ENCODE data around the gene DYRK1A.
"Not testable (repeated sequence)": the region's sequence is repeated elsewhere in the genome, so short reads cannot be mapped to it uniquely, and the experiment has no call there.

Gene DYRK1A

DNA sequence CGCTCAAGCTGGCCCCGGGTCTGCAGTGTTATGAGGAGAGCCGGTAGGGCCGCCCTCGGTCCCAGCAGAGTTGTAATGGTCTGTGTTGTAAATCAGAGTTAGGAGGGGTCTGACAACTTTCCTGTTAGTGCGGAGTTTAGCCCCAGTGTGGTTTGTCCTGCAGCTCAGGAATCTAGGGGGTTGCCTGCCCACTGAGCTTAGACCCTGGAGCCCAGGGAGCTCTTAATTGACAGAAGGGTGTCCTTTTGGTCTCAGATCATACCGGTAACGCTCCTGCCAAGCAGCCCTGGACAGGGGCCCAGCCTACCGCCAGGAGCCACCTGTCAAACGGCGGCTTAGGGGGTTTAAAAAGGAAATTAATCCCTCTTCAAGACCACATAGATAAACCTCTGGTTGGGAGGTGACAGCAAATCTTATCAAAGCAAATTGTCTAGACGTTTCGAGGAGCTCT, 164.4 kb downstream of the DYRK1A start:
- no peak for DNase-seq

DNA sequence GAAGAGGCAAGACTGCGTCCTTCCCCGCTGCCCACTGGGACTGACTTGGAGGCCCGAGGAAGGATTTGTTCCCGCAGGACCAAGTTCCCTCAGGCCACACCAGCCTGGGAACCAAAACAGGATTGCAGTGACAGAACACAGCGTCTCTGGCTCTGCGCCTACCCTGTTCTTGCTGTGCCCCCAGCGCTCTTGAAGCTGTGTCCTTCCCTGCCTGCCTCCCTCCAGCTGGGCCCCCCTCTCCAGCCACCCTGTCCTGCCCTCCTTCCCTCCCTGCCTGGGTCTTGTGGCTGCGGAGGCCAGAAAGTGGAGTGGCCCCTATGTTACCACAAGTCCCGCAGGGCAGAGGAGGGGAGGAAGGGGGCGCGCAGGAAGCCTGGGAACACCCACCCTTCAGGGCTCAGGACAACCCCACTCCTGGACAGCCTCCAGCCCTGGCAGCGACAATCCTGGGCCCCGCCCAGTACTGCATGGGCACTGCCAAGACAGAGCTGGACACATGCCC, 164.9 kb downstream of the DYRK1A start:
- DNase-seq = no peak

DNA sequence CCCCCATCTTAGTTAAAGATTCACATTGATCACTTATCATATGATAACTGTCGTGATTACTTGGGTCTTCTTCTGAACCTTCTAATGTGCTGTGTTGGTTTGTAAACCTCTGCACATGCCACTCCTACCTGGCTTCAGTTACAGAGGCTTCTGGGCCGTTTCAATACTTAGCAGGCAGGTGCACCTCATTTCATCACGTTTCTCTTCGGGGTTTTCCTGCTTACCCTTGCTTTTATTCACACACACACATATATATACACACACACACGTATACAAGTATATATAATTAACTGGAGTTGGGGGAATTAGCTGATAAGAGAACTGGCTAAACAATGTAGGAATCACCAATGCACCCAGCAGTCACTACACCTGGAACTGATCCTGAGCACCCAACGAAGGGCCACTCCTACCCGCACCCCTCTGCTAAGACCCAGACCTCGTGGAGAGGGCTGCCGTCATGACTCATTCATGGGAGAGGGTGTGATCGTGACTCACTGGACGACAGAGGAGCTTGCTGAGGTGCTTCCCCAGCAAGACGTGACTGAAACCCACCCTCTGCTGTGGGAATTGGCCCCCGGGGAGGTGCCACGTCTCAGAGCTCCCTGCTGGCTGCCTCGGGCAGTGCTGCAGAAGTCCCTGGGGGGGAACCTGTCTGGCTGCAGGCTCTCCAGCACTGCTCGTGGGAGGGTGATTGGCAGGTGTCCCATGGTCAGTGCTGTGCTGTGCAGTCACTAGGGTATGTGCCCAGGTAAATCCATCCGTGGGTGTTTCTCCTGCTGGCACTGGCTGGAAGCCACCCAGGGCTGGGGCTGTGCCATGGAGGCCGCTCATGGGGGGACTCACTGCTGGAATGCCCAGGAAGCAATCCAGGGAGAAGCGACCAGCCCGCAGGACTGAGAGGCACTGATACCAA, 166.6 kb downstream of the DYRK1A start:
- DNase-seq = no peak

DNA sequence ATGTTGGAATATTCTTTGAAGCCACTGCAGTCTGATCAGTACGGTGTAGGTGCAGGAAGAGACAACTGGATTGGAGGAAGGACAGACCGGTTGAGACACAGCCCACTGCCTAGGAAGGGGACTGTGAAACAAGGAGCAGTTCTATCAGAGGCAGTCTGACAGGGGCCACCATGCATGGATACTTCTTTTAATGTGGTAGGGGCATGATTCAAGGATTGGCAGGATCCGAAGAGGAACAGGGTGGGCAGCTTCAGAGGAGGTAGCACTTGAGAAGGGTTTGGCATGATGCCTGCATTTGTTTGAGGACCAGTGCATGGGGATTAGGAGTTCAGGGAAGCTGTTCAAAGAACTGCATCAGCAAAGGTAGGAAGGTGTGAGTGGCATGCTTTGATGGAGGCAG, 167.9 kb downstream of the DYRK1A start:
- no peak for DNase-seq

- DNase-seq = no peak
These were observed 168.6 kb downstream of the DYRK1A start for GRCh38 chr21:37535130-37535529.

DNA sequence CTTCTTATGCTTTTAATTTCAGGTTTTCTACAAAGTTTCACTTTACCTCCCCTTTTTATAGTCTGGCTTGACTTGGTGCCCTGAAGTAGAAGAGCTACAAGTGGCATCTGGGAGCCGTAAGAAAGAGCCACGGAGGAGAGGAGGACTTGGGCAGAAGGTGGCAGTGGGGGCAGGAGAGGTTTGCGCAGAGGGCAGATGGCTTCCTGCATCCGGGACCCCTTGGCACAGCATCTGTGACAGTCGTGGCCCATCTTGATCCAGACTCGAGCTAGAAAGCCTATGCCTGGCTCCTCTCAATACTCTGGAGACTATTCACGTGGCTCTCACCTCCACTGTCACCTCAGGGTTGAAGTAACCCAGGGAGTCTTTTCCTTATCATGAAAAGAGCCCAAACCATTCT, 169.1 kb downstream of the DYRK1A start:
- no peak for DNase-seq

DNA sequence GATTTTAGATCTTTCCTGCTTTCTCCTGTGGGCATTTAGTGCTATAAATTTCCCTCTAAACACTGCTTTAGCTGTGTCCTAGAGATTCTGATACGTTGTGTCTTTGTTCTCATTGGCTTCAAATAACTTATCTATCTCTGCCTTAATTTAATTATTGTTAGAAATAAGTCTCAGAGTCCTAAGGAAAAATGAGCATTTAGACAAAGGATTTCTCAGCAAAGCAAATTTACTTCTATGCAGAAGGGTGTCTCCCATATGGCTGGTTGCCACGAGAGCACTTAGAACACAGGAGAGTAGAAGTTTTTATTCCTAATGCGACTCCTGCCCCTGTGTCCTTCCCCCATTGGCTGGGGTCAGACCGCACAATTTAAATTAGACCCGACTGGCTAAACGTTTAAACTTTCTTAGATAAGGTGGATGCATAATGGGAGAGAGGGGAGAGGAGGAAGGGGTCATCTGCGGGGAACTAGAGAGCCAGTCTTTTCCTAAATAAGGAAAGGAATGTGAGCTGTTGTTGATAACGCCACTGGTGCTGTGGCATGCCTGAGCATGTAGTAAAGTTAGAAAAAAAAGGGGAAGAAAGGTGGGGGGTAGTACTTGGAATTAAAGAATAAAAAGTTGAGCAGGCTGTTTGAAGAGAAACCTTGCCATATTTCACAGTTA, 170.2 kb downstream of the DYRK1A start:
- DNase-seq = no peak

- no peak for DNase-seq
These were observed 170.9 kb downstream of the DYRK1A start for GRCh38 chr21:37537391-37537996.

DNA sequence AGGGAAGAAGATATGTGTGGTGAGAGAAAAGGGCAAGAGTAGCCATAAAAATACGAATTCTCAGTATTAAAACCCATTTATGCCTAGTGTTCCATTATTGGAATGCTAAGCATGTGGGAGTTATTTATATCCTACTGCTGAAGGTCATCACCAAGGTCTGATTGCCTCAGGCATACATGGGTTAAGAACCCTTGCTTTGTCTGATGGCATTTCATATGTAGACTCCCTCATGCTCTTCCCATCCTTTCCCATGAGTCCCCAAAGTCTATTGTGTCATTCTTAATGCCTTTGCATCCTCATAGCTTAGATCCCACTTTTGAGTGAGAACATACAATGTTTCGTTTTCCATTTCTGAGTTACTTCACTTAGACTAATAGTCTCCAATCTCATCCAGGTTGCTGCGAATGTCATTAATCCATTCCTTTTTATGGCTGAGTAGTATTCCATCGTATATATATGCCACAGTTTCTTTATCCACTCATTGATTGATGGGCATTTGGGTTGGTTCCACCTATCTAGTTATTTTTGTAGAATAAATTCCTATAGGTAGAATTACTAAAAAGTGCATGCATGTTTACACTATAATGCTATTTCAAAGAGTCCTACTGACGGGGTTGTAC, 172.5 kb downstream of the DYRK1A start:
- no peak for DNase-seq

DNA sequence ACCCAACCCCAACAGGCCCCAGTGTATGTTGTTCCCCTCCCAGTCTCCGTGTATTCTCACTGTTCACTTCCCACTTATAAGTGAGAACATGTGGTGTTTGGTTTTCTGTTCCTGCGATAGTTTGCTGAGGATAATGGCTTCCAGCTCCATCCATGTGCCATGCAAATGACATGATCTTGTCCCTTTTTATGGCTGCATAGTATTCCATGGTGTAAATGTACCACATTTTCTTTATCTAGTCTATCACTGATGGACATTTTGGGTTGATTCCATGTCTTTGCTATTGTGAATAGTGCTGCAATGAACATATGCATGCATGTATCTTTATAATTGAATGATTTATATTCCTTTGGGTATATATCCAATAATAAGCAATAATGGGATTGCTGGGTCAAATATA, 174.6 kb downstream of the DYRK1A start:
- DNase-seq = not testable (repeated sequence)

GRCh38 chr21:37542512-37542911, 175.9 kb downstream of the DYRK1A start:
- DNase-seq = no peak

DNA sequence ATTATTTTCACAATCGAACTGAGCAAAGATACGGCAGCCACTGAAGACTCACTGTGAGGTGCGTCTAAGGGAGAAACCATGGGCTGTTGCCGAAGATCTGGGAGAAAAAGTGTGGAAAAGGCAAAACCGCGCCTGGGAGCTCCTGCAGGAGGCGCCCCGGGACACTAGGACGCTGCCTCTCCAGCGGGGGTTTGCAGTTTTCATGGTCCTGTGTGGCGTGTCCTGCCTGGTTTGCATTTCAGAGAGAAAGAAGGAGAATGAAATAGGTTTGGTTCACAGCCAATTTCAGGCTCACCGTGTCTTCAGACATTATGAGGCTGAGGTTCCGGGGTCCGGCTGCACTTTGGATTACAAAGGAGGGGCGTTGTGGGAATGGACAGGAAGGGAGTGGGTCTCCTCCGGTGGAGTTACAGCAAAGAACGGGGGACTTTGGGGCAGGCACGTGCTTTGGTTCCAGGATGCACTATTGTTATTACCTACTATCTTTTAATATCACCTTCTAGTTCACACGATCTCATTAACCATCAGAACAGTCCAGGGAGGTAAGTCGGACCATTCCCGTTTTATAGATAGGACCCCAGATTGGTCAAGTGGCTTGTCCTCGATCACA, 179.8 kb downstream of the DYRK1A start:
- no peak for DNase-seq

- DNase-seq = no peak
These were observed 180.5 kb downstream of the DYRK1A start for GRCh38 chr21:37546949-37547614.

DNA sequence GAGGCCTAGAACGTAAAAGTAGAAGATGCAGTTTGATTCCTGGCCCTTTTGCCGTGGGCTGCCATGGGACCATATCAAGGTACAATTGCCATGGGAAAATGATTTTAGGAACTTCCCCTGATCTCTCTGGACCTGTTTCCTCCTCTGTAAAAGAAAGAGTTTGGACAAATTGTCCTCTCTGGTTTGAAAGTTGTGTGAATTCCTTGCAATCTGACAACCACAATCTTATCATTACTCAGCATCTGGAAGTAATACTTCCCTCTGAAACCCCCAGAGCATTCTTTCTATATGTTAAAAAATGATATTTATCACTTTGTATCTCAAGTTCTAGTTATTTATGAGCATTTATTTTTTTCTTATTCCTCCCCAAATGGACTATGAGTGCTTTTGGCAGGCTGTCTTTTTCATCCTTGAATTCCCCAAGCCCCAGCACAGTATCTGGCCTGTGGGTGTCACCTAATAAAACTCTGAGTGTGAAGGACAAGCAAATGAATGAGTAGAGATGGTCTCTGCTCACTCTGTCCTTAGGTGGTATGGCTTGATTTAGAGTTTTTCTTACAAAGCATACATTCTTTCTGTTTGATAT, 181.1 kb downstream of the DYRK1A start:
- no peak for DNase-seq

DNA sequence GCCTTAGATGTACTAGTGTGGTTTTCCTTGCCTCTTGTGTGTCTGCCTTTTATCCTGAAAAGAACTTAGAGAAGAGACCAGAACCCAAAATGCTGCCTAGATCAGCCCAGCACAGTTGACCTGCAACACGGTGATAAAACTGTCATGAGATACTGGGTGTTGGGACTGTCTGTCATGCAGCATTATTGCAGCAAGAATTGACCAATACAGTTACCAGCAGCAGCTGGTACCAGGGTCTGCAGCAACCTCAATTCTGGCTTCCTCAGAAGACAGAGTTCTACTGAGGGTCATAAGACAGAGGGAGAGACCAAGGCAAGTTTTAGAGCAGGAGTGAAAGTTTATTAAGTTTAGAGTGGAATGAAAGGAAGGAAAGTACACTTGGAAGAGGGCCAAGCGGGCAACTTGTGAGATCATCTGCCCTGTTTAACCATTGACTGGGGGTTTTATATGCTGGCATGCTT, 182.0 kb downstream of the DYRK1A start:
- no peak for DNase-seq

- not testable (repeated sequence) for DNase-seq
These were observed 183.2 kb downstream of the DYRK1A start for GRCh38 chr21:37549730-37550129.

- no peak for DNase-seq
These were observed 183.6 kb downstream of the DYRK1A start for GRCh38 chr21:37550157-37550556.

DNA sequence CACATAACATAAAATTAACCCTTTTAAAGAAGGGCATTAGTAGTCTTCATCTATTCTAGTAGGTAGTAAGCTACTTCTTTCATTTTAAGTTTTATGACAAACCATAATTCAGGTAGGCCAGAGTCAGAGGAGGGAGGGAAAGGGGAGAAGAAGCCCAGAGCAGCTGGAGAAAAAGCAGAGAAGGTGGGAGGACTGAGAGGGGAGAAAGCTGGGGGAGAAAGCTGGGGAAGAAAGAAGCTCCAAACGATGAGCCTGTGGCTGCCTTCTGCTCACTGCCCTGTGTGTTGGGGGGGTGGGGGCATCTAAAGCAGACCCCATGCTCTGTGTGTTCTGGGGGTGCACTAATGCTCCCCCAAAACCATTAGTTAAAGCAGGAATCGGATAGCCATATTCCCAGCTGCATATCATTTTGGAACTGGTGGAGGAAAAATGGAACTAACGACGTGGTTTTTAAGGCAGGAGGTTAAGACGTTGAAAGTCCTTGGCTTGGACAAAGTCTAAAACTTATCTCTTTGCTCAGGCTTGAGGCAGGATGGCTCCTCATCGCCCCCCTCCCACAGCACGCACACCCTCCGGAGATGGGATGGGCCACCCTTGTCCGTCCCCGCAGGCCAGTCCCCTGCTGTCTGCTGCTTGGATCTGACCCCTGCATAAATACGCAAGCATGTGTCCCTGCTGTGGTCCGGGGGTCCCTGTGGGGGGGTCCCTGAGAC, 184.2 kb downstream of the DYRK1A start:
- no peak for DNase-seq

GRCh38 chr21:37551331-37551992, 184.9 kb downstream of the DYRK1A start:
- DNase-seq = no peak

DNA sequence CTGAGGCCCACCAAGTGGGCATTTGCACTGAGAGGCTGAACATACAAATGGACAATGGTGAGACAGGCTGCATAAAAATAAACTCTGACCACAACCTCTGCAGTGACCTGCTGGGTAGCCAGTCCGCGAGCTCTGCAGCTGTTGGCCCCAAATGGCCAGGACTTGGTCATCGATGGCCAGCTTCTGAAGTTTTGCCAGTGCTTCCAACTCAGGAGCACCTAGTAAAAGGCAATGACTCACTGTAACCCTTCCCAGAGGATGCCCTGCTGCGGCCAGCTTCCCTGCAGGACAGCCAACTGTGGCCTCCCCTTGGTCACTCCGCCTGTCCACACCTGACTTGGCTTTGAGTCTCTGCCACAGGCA, 185.4 kb downstream of the DYRK1A start:
- DNase-seq = no peak
